RWPE2 (cell line): ENCODE data around the gene OR5K3.
A peak's percentile ranks its signal among the peaks of the same experiment; 100 is the strongest.

Experiments
- ATAC-seq: fragments of 200-7000 bp; cut with Tn5 transposase; 3 replicates; pipeline ENCODE4 v1.9.1; 2021; ENCODE audit warnings: low read depth
- DNase-seq: peaks from one replicate; pipeline ENCODE4 v3.0.0-alpha.2; 2020; ENCODE audit warnings: low spot score
- H3K27ac ChIP-seq: fragments of 450-650 bp; 2 replicates; pipeline ENCODE4 v1.5.1; 2017; ENCODE audit warnings: mild to moderate bottlenecking; ENCODE audit not compliant: poor library complexity, severe bottlenecking
- H3K27me3 ChIP-seq: fragments of 250-450 bp; sonication (Bioruptor Pico); 2 replicates; pipeline ENCODE4 v1.5.1; 2021; ENCODE audit warnings: mild to moderate bottlenecking, moderate library complexity; ENCODE audit not compliant: insufficient read depth, poor library complexity, severe bottlenecking
- H3K36me3 ChIP-seq: fragments of 250-450 bp; sonication (Bioruptor Pico); 2 replicates; pipeline ENCODE4 v1.5.1; 2020; ENCODE audit warnings: low read depth, mild to moderate bottlenecking, moderate library complexity
- H3K4me1 ChIP-seq: fragments of 250-450 bp; sonication (Bioruptor Pico); 2 replicates; pipeline ENCODE4 v1.5.1; 2021; ENCODE audit warnings: mild to moderate bottlenecking, moderate library complexity; ENCODE audit not compliant: insufficient read depth, poor library complexity, severe bottlenecking
- H3K4me3 ChIP-seq: fragments of 250-450 bp; sonication (Bioruptor Pico); 2 replicates; pipeline ENCODE4 v1.5.1; 2021; ENCODE audit warnings: mild to moderate bottlenecking, moderate library complexity; ENCODE audit not compliant: severe bottlenecking
- H3K9me3 ChIP-seq: fragments of 250-450 bp; sonication (Bioruptor Pico); 2 replicates; pipeline ENCODE4 v1.5.1; 2021; ENCODE audit warnings: mild to moderate bottlenecking, moderate library complexity; ENCODE audit not compliant: severe bottlenecking
- TF ChIP-seq, protein P1 (sequence below): fragments of 450-650 bp; IDR thresholded peaks from one replicate; pipeline ENCODE4 v1.5.1; 2017; ENCODE audit warnings: mild to moderate bottlenecking, moderate library complexity; ENCODE audit not compliant: poor library complexity, severe bottlenecking

The OR5K3 gene, protein sequence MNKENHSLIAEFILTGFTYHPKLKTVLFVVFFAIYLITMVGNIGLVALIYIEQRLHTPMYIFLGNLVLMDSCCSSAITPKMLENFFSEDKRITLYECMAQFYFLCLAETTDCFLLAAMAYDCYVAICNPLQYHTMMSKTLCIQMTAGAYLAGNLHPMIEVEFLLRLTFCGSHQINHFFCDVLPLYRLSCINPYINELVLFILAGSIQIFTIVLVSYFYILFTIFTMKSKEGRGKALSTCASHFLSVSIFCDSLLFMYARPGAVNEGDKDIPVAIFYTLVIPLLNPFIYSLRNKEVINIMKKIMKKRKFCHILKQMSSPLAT

DNA sequence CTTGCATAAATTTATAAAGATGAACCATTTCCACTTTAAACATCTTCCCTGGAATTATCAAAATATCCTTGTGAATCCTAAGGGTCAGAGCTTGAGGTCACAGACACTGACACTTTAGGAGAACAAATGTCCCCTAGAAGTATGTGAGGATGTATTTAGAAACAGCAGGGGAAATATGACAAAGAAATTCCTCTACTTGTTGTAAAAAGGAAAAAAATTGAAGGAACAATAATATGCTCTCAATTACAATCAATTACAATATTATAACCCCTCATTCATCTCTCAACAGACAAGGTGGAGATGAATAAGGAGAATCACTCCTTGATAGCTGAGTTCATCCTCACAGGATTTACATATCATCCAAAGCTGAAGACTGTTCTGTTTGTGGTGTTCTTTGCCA, at the start of gene OR5K3:
Gene OR5K3, plus strand, starts transcription at position 301 of the 400 bp plus-strand sequence. Its CDS starts 0 bp downstream, at position 301.
- H3K27ac ChIP-seq = no peak within 1 kb of the TSS
- H3K4me3 ChIP-seq = no peak within 1 kb of the TSS
- no peaks in the 10 kb centered on the region for H3K36me3 ChIP-seq
- ATAC-seq = no peak
- no peaks in the 10 kb centered on the region for H3K4me1 ChIP-seq
- DNase-seq = no peak
- TF ChIP-seq, protein P1, sequence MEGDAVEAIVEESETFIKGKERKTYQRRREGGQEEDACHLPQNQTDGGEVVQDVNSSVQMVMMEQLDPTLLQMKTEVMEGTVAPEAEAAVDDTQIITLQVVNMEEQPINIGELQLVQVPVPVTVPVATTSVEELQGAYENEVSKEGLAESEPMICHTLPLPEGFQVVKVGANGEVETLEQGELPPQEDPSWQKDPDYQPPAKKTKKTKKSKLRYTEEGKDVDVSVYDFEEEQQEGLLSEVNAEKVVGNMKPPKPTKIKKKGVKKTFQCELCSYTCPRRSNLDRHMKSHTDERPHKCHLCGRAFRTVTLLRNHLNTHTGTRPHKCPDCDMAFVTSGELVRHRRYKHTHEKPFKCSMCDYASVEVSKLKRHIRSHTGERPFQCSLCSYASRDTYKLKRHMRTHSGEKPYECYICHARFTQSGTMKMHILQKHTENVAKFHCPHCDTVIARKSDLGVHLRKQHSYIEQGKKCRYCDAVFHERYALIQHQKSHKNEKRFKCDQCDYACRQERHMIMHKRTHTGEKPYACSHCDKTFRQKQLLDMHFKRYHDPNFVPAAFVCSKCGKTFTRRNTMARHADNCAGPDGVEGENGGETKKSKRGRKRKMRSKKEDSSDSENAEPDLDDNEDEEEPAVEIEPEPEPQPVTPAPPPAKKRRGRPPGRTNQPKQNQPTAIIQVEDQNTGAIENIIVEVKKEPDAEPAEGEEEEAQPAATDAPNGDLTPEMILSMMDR = no peak
- H3K9me3 ChIP-seq = no peaks in the 10 kb centered on the region
- no peaks in the 10 kb centered on the region for H3K27me3 ChIP-seq

DNA sequence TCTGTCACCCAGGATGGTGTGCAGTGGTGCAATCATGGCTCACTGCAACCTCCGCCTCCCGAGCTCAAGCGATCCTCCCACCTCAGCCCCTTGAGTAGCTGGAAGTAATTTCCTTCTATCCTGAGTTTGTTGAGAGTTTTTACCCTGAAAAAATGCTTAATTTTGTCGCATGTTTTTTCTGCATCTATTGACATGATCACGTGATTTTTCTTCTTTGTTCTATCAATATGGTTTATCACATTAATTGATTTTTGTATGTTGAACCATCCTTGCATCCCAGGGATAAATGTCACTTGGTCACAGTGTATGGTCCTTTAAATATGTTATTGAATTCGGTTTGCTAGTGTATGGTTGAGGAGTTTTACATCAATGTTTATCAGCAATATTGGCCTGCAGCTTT, 48.7 kb upstream of the OR5K3 start:
- TF ChIP-seq, protein P1 = no peak
- Histone ChIP-seq H3K4me3 (no peak overlapping the region), H3K9me3 (no peaks in the 10 kb centered on the region), H3K27me3 (no peaks in the 10 kb centered on the region), H3K36me3 (no peaks in the 10 kb centered on the region), H3K27ac (no peak overlapping the region), H3K4me1 (no peaks in the 10 kb centered on the region)
- no peak for DNase-seq
- ATAC-seq = no peak

DNA sequence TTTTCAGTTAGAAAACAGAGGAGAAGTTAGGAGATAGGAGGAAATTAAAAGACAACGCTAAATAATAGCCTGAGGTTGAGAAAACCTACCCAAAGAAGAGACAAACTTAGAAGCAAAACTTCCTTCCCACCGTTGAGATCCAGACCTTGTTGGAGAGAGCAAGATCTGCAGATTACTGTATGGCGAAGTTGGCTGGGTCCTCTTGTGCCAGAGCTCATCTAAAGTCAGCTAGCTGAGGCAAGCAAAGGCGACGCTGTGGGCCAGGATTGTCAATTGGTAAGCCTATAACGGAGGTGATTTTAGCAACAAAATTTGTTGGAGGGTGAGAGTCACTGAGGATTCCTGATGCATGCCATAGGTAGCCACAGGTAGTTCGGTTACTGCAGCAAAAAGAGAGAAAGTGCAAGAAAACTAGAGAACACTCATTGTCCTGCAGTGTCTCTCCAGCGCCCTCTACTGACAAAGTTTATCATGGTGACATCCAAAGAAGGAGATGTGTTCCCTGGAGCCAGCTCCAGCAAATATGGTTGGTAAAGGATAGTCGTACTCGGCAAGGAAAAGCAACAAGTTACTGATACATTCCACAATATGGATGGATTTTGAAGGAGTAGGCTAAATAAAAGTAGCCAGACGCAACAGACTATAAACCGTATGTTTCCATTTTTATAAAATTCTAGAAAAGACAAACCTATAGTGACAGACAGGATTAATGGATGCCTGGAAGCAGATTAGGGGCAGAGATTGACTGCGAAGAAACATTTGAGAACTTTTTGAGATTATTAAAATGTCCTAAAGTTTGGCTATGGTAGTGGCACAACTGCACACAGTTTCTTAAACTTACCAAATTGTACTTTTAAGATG, 46.6 kb upstream of the OR5K3 start:
- TF ChIP-seq, protein P1 = peak; percentile 55
- Histone ChIP-seq H3K27me3 (no peaks in the 10 kb centered on the region), H3K36me3 (no peaks in the 10 kb centered on the region), H3K27ac (no peak overlapping the region), H3K4me3 (no peak overlapping the region), H3K9me3 (no peaks in the 10 kb centered on the region), H3K4me1 (no peaks in the 10 kb centered on the region)
- no peak for ATAC-seq
- no peak for DNase-seq

DNA sequence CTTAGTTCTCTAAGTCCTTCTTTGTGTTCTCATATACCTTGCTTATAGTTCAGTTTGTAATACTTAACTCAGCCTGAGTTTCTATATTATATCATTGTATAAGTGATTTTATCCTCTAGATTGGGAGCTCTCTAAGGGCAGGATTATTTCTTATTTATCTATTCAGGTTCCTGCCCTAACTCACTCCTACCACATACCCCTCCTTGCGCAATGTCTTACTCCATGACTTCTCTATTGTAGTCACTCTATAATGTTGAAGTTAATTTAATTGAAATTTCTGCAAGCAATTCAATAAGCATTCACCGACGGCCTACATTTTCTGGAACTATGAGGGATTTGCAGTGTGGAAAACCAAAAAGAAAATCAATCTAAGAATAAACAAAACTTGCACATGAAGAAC, 40.4 kb upstream of the OR5K3 start:
- no peak for DNase-seq
- TF ChIP-seq, protein P1 = no peak
- Histone ChIP-seq H3K9me3 (no peaks in the 10 kb centered on the region), H3K4me1 (no peaks in the 10 kb centered on the region), H3K4me3 (no peak overlapping the region), H3K27ac (no peak overlapping the region), H3K36me3 (no peaks in the 10 kb centered on the region), H3K27me3 (no peaks in the 10 kb centered on the region)
- no peak for ATAC-seq
